GM21528 (cell line): ENCODE data around the gene POLN.

Experiments
- ATAC-seq: cut with Tn5 transposase; IDR thresholded peaks from one replicate; pipeline ENCODE4 v1.9.1; 2021; ENCODE audit warnings: mild to moderate bottlenecking, moderate library complexity; ENCODE audit not compliant: unreplicated experiment, low FRiP score

Gene POLN

GRCh38 chr4:2252530-2253091, 10.7 kb upstream of the POLN start:
- no peak for ATAC-seq

- ATAC-seq = no peak
Observed at GRCh38 chr4:2251795-2252529, 10.0 kb upstream of the POLN start.

- ATAC-seq = no peak
Observed at GRCh38 chr4:2251073-2251794, 9.3 kb upstream of the POLN start.

GRCh38 chr4:2250357-2251072, 8.6 kb upstream of the POLN start:
- ATAC-seq = no peak

- ATAC-seq = no peak
Observed at GRCh38 chr4:2249526-2250356, 7.8 kb upstream of the POLN start.

GRCh38 chr4:2248821-2249261, 6.9 kb upstream of the POLN start:
- no peak for ATAC-seq

- no peak for ATAC-seq
Observed at GRCh38 chr4:2248044-2248780, 6.3 kb upstream of the POLN start.

GRCh38 chr4:2247128-2248043, 5.5 kb upstream of the POLN start:
- ATAC-seq = no peak

- ATAC-seq = no peak
Observed at GRCh38 chr4:2246384-2247127, 4.6 kb upstream of the POLN start.

- ATAC-seq = no peak
Observed at GRCh38 chr4:2245787-2246275, 3.9 kb upstream of the POLN start.

GRCh38 chr4:2245057-2245786, 3.3 kb upstream of the POLN start:
- no peak for ATAC-seq

GRCh38 chr4:2243681-2244380, 1.9 kb upstream of the POLN start:
- no peak for ATAC-seq

- ATAC-seq = no peak
Observed at GRCh38 chr4:2241003-2241402, 918 bp downstream of the POLN start.

- no peak for ATAC-seq
Observed at GRCh38 chr4:2236944-2237666, 4.8 kb downstream of the POLN start.

- no peak for ATAC-seq
Observed at GRCh38 chr4:2231082-2231481, 10.8 kb downstream of the POLN start.

- no peak for ATAC-seq
Observed at GRCh38 chr4:2226261-2226660, 15.7 kb downstream of the POLN start.
